Thoracic aorta (tissue), 2 donors: ENCODE measurements around the gene THBS1. TPM values are rescaled to one million over a fixed set of nuclear protein-coding genes. Genes with fewer than 3 reads are reported as not detected.

ENCODE experiments used
- ATAC-seq: fragments of 150-250 bp; one replicate; pipeline ENCODE4 v1.8.0; 2017; ENCODE audit warnings: low read depth; ENCODE audit not compliant: insufficient number of reproducible peaks, low FRiP score
- DNase-seq: peaks from one replicate; pipeline ENCODE4 v3.0.0-alpha.2; 2020; ENCODE audit warnings: low spot score
- H3K27ac ChIP-seq, 2 donors: fragments of 200-600 bp; sonication (generic); 1 replicate in 1 of 2; 2 replicates in 1 of 2; pipeline ENCODE4 v1.5.1; 2016; ENCODE audit warnings: mild to moderate bottlenecking in 2 of 2, moderate library complexity in 2 of 2
- H3K27me3 ChIP-seq: fragments of 200-600 bp; sonication (generic); replicated peaks from 2 replicates; pipeline ENCODE4 v1.6.0; 2016; ENCODE audit warnings: mild to moderate bottlenecking; ENCODE audit not compliant: insufficient read depth
- H3K36me3 ChIP-seq: fragments of 200-600 bp; sonication (generic); one replicate; pipeline ENCODE4 v1.5.1; 2016
- H3K4me1 ChIP-seq, 2 donors: fragments of 200-600 bp; sonication (generic); 1 replicate in 1 of 2; 2 replicates in 1 of 2; pipeline versions ENCODE4 v1.5.1 to v1.6.0; 2016; ENCODE audit warnings: low read depth in 2 of 2, mild to moderate bottlenecking in 1 of 2; ENCODE audit not compliant: control insufficient read depth in 1 of 2
- H3K4me3 ChIP-seq: fragments of 200-600 bp; sonication (generic); 2 replicates; pipeline ENCODE4 v1.5.1; 2016; ENCODE audit warnings: mild to moderate bottlenecking
- H3K9me3 ChIP-seq: fragments of 200-600 bp; sonication (generic); 2 replicates; pipeline ENCODE4 v1.5.1; 2016
- CTCF ChIP-seq: fragments of 200-600 bp; sonication (generic); IDR thresholded peaks from one replicate; pipeline ENCODE4 v1.5.1; 2019; ENCODE audit warnings: antibody characterized with exemption
- total RNA-seq, 2 donors: library from RNA; depleted of rRNA; stranded (reverse); fragments of >200 nt; gene quantifications; one replicate each; pipeline versions ENCODE4 v1.1.0 to v1.2.3, GENCODE V29; 2016

Gene THBS1
- total RNA-seq, 2 donors from 2014 or later, result 868 to 1,389 TPM

- peaks cover 7 to 13% of the 10 kb centered on the region in 2 donors for H3K4me1 ChIP-seq
- ATAC-seq, result no peak
Measured at GRCh38 chr15:39644136-39644535, 63.3 kb downstream of the THBS1 start.

GRCh38 chr15:39645138-39645975 lies 64.5 kb downstream of the THBS1 start:
- Histone ChIP-seq H3K36me3 (no peaks in the 10 kb centered on the region), H3K27me3 (no peaks in the 10 kb centered on the region), H3K27ac (no peak overlapping the region), H3K4me3 (no peak overlapping the region), H3K9me3 (no peaks in the 10 kb centered on the region), H3K4me1 (peaks cover 7 to 13% of the 10 kb centered on the region in 2 donors)
- no peak for ATAC-seq
- TF ChIP-seq CTCF, result no peak
- no peak for DNase-seq

More at GRCh38 chr15:39644136-39644535, 63.3 kb downstream of the THBS1 start:
- Histone ChIP-seq H3K27me3 (no peaks in the 10 kb centered on the region), H3K9me3 (no peaks in the 10 kb centered on the region), H3K4me3 (no peak overlapping the region), H3K36me3 (no peaks in the 10 kb centered on the region), H3K27ac (no peak overlapping the region)
- DNase-seq, result no peak
- TF ChIP-seq CTCF, result no peak

GRCh38 chr15:39645976-39646257 lies 65.0 kb downstream of the THBS1 start:
- no peak for DNase-seq
- peaks cover 7 to 13% of the 10 kb centered on the region in 2 donors for H3K4me1 ChIP-seq
- H3K4me3 ChIP-seq, result no peak overlapping the region
- H3K36me3 ChIP-seq, result no peaks in the 10 kb centered on the region
- no peak for ATAC-seq
- no peaks in the 10 kb centered on the region for H3K9me3 ChIP-seq
- TF ChIP-seq CTCF, result no peak
- H3K27ac ChIP-seq, result no peak overlapping the region
- H3K27me3 ChIP-seq, result no peaks in the 10 kb centered on the region

- H3K27me3 ChIP-seq, result no peaks in the 10 kb centered on the region
- DNase-seq (no peak), ATAC-seq (no peak)
- TF ChIP-seq CTCF, result no peak
- H3K36me3 ChIP-seq, result no peaks in the 10 kb centered on the region
- no peaks in the 10 kb centered on the region for H3K9me3 ChIP-seq
- peaks cover 5 to 13% of the 10 kb centered on the region in 2 donors for H3K4me1 ChIP-seq
- no peak overlapping the region for H3K27ac ChIP-seq
- no peak overlapping the region for H3K4me3 ChIP-seq
Measured at GRCh38 chr15:39646425-39646824, 65.5 kb downstream of the THBS1 start.

Other genes with a start within 250 kb of the THBS1 start
- under 1 TPM; 0.14 to 0.21 TPM for gene FSIP1, start 201.8 kb downstream of the THBS1 start, total RNA-seq